ENCODE results near the gene RTN4RL1.

Gene RTN4RL1

DNA sequence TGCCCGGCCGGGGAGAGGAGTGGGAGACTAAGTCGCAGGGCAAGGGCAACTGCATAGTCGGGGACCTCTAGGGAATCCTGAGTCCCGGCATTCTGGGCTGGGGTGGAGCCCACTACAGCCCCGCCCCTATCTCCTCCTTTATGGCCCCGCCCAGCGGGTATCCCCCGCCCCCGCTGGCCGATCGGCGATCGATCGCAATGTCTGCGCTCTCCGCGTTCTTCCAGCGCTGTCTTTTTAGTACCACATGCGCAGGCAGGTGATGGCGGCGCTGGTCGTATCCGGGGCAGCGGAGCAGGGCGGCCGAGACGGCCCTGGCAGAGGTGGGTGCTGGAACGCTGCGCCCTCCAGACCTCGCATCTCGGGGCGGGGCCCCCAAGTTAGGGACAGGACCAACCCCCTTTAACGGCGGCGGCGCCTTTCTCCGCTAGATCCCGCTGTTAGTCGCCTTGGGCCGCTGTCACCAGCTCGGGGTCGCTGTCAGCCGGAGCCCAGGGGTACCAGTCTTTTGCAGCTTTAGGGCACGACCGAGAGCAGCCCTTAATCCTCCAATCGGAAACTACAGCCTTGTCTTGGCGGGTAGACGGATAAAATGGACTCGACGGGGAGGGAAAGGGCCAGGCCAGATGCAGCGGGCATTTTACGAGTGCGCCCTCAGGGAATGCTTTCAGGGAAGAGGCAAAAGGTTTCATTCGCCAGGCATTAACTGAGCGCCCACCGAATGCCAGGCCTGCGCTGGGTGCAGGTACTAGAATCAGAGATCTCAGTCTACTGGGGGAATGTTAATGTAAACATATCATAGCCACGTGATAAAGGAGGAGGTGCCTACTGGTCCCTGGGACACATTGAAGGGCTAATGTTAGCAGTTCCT, 5.0 kb upstream of the RTN4RL1 start, which contains the start of gene DPH1:
TSS of gene DPH1 (plus strand) at position 243 of the 868 bp plus-strand sequence. CDS start at position 260, 17 bp downstream.
- Histone ChIP-seq H3K9ac (peak within 1 kb of the TSS; percentile 78 to 92 (median 87)), H3K4me2 (peak within 1 kb of the TSS; percentile 84 to 96 (median 92)), H3K9me3 (replicated peaks in 1 of 11) (no peaks in the 10 kb centered on the region), H3K27me3 (peaks cover 11 to 35% (median 31%) of the 10 kb centered on the region in 11 experiments; a peak in 20 of 22 replicates), H3K4me1 (peaks cover 47 to 81% (median 73%) of the 10 kb centered on the region in 10 experiments), H3K4me3 (peak within 1 kb of the TSS; percentile 89 to 100 (median 97)), H3K36me3 (peaks cover 0 to 6% (median 0%) of the 10 kb centered on the region in 11 experiments; a peak in 2 of 22 replicates), H4K20me1 (peaks cover 0 to 28% (median 4%) of the 10 kb centered on the region in 11 experiments; a peak in 9 of 22 replicates), H3K27ac (peak within 1 kb of the TSS; percentile 44 to 90 (median 86); a peak in 21 of 22 replicates)
- no peak for TF ChIP-seq Cebpa-rat (IDR thresholded peaks at IDR 0.05)

GRCh38 chr17:2028737-2029136, 3.6 kb upstream of the RTN4RL1 start:
- Histone ChIP-seq H3K4me2 (peak overlapping the region in 10 of 11 experiments; percentile 35 to 96 (median 92); a peak in 19 of 22 replicates), H3K27ac (0 out of 22 replicates have a peak overlapping the region, but pooled peaks of 1 of the 11 experiments have one; percentile 22), H4K20me1 (peaks cover 0 to 24% (median 15%) of the 10 kb centered on the region in 11 experiments; a peak in 10 of 22 replicates), H3K27me3 (peaks cover 21 to 49% (median 44%) of the 10 kb centered on the region in 11 experiments), H3K36me3 (peaks cover 0 to 6% (median 0%) of the 10 kb centered on the region in 11 experiments; a peak in 2 of 22 replicates), H3K4me3 (no peak overlapping the region), H3K4me1 (peaks cover 49 to 84% (median 74%) of the 10 kb centered on the region in 10 experiments), H3K9ac (peak overlapping the region in 4 of 11 experiments; percentile 25 to 92 (median 66); a peak in 6 of 22 replicates), H3K9me3 (replicated peaks in 1 of 11) (no peaks in the 10 kb centered on the region)
- no peak for TF ChIP-seq Cebpa-rat (IDR thresholded peaks at IDR 0.05)

DNA sequence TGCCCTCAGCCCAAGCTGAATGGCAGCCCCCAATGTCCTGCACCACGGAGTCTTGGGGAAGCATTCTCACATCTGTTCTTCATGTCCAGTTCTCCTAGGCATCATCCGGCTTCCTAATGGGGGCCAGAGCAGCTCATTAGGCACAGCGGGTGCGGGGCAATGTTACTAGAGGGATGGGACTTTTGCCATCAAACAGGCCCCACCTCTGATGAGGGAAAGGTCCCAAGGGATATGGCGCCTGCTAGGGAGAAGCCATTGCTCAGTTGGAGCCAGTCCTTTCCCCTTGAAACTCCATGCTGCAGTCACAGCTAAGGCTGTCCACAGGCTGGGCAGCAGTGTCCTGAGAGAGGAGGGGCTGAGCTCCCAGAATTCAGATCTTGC, 3.1 kb upstream of the RTN4RL1 start:
- H3K4me2 ChIP-seq = peak overlapping the region in 9 of 11 experiments; percentile 85 to 96 (median 94); a peak in 18 of 22 replicates
- peaks cover 21 to 51% (median 45%) of the 10 kb centered on the region in 11 experiments for H3K27me3 ChIP-seq
- H3K9me3 ChIP-seq (replicated peaks in 1 of 11) = no peaks in the 10 kb centered on the region
- H3K36me3 ChIP-seq = peaks cover 0 to 6% (median 0%) of the 10 kb centered on the region in 11 experiments; a peak in 2 of 22 replicates
- H4K20me1 ChIP-seq = peaks cover 0 to 19% (median 9%) of the 10 kb centered on the region in 11 experiments; a peak in 9 of 22 replicates
- no peak for TF ChIP-seq Cebpa-rat (IDR thresholded peaks at IDR 0.05)
- no peak overlapping the region for H3K4me3 ChIP-seq
- H3K9ac ChIP-seq = peak overlapping the region in 4 of 11 experiments; percentile 25 to 87 (median 44); a peak in 5 of 22 replicates
- no peak overlapping the region for H3K27ac ChIP-seq
- H3K4me1 ChIP-seq = peaks cover 46 to 84% (median 72%) of the 10 kb centered on the region in 10 experiments

- peak overlapping the region in 9 of 11 experiments; percentile 85 to 96 (median 94); a peak in 18 of 22 replicates for H3K4me2 ChIP-seq
- peaks cover 0 to 6% (median 0%) of the 10 kb centered on the region in 11 experiments; a peak in 1 of 22 replicates for H3K36me3 ChIP-seq
- no peaks in the 10 kb centered on the region for H3K9me3 ChIP-seq (replicated peaks in 1 of 11)
- peaks cover 21 to 51% (median 45%) of the 10 kb centered on the region in 11 experiments for H3K27me3 ChIP-seq
- H3K4me3 ChIP-seq = no peak overlapping the region
- no peak overlapping the region for H3K27ac ChIP-seq
- peak overlapping the region in 3 of 11 experiments; percentile 24 to 44 (median 39); a peak in 4 of 22 replicates for H3K9ac ChIP-seq
- H3K4me1 ChIP-seq = peaks cover 46 to 84% (median 72%) of the 10 kb centered on the region in 10 experiments
- peaks cover 0 to 21% (median 9%) of the 10 kb centered on the region in 11 experiments; a peak in 8 of 22 replicates for H4K20me1 ChIP-seq
- no peak for TF ChIP-seq Cebpa-rat (IDR thresholded peaks at IDR 0.05)
Measured at GRCh38 chr17:2027528-2028233, 2.5 kb upstream of the RTN4RL1 start.

- Histone ChIP-seq H4K20me1 (peaks cover 0 to 21% (median under 1%) of the 10 kb centered on the region in 11 experiments; a peak in 9 of 22 replicates), H3K27me3 (peaks cover 21 to 59% (median 45%) of the 10 kb centered on the region in 11 experiments), H3K4me3 (peak overlapping the region; percentile 57 to 87 (median 73)), H3K4me1 (peaks cover 42 to 84% (median 72%) of the 10 kb centered on the region in 10 experiments), H3K9me3 (replicated peaks in 1 of 11) (no peaks in the 10 kb centered on the region), H3K9ac (peak overlapping the region; percentile 56 to 85 (median 73); a peak in 21 of 22 replicates), H3K36me3 (no peaks in the 10 kb centered on the region), H3K4me2 (peak overlapping the region; percentile 99 to 100 (median 100)), H3K27ac (peak overlapping the region in 6 of 11 experiments; percentile 9 to 34 (median 24); a peak in 6 of 22 replicates)
- TF ChIP-seq Cebpa-rat (IDR thresholded peaks at IDR 0.05) = no peak
Measured at GRCh38 chr17:2025622-2026309, 632 bp upstream of the RTN4RL1 start.

DNA sequence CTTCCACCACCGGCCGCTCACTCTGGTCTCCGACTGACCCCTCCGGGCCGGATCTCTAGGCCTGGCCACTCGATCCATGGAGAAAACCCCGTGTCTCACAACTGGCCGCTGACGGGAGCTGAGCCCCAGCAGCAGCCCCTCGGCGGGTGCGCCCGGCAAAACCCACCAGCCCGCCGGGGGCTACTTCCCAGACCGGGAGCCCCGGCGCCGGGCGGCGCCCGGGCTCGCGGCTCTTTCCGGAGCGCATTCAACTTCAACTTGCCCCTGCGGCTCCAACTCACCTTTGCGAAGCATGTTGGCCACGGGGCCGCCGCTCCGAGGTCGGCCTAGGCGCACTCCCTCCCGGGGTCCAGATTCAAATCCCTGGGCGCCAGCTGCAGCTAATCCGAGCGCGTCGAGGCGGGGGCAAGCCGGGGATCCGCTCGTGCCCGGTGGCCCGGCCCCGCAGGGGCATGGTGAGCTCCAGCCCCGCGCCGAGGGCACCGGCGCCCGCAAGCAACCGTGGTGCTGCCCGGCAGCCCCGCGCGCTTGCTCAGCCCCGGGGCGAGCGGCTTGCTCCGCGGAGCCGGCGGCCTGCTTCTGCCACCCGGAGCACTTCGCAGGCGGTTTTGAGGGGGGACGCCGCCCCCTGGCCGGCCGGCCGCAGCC, 438 bp downstream of the RTN4RL1 start:
- Histone ChIP-seq H3K36me3 (no peaks in the 10 kb centered on the region), H3K9ac (peak overlapping the region; percentile 45 to 85 (median 73); a peak in 21 of 22 replicates), H3K4me1 (peaks cover 43 to 91% (median 80%) of the 10 kb centered on the region in 10 experiments), H4K20me1 (peaks cover 0 to 28% (median 7%) of the 10 kb centered on the region in 11 experiments; a peak in 9 of 22 replicates), H3K27ac (peak overlapping the region in 9 of 11 experiments; percentile 62 to 83 (median 73); a peak in 18 of 22 replicates), H3K27me3 (peaks cover 21 to 70% (median 45%) of the 10 kb centered on the region in 11 experiments), H3K4me3 (peak overlapping the region; percentile 57 to 87 (median 73)), H3K9me3 (replicated peaks in 1 of 11) (no peaks in the 10 kb centered on the region), H3K4me2 (peak overlapping the region; percentile 99 to 100 (median 100))
- TF ChIP-seq Cebpa-rat (IDR thresholded peaks at IDR 0.05) = no peak

Data from BLaER1 treated with 17β-estradiol and CSF1 and Interleukin-3, amounts not matched to agents 10 nM and 100 nM (cell line).